Transverse colon (tissue), 4 donors: ENCODE results near the gene GNPDA1. TPM values are rescaled to one million over a fixed set of nuclear protein-coding genes. Genes with fewer than 3 reads are reported as not detected.

Source experiments
- DNase-seq: peaks from one replicate; pipeline ENCODE4 v3.0.0-alpha.2; 2019
- H3K27ac ChIP-seq, 4 donors: fragments of 200-600 bp; sonication (generic); 2 replicates each; pipeline ENCODE4 v1.5.1; 2016 to 2018; ENCODE audit warnings: inconsistent platforms in 4 of 4
- H3K27me3 ChIP-seq: fragments of 200-600 bp; sonication (generic); 2 replicates; pipeline ENCODE4 v1.5.1; 2017; ENCODE audit warnings: inconsistent platforms
- H3K36me3 ChIP-seq, 4 donors: fragments of 200-600 bp; sonication (generic); 2 replicates each; pipeline ENCODE4 v1.5.1; 2017 to 2019; ENCODE audit warnings: inconsistent platforms in 4 of 4
- H3K4me1 ChIP-seq, 4 donors: fragments of 200-600 bp; sonication (generic); 2 replicates each; pipeline ENCODE4 v1.5.1; 2017 to 2020; ENCODE audit warnings: inconsistent platforms in 4 of 4
- H3K4me3 ChIP-seq, 4 donors: fragments of 200-600 bp; sonication (generic); 1 replicate in 1 of 4; 2 replicates in 3 of 4; pipeline versions ENCODE4 v1.5.1 to v1.6.1; 2017 to 2019; ENCODE audit warnings: inconsistent platforms in 4 of 4
- H3K9me3 ChIP-seq, 2 donors: fragments of 200-600 bp; sonication (generic); 2 replicates each; pipeline ENCODE4 v1.5.1; 2017 to 2019; ENCODE audit warnings: inconsistent platforms in 2 of 2
- EP300 ChIP-seq: sonication (generic); formaldehyde crosslinking; IDR thresholded peaks from one replicate; pipeline ENCODE4 v1.6.1; 2017; ENCODE audit warnings: antibody characterized with exemption, low read depth
- POLR2A ChIP-seq: fragments of 450-650 bp; IDR thresholded peaks from one replicate; pipeline ENCODE4 v1.6.1; 2016; ENCODE audit warnings: antibody characterized with exemption, mild to moderate bottlenecking, moderate library complexity
- POLR2AphosphoS5 ChIP-seq, 3 donors: sonication (generic); formaldehyde crosslinking; IDR thresholded peaks; one replicate each; pipeline ENCODE4 v1.6.1; 2016; ENCODE audit warnings: antibody characterized with exemption in 3 of 3
- WGBS, 2 donors: methylation state at CpG; one replicate each; pipeline ENCODE4 v1.1.5; 2018; ENCODE audit warnings: low coverage in 1 of 2; 5-methylcytosine and 5-hydroxymethylcytosine counted together
- in situ Hi-C, 4 donors: fragments of 200-750 bp; cut with MboI; loops; one replicate each; pipeline versions ENCODE4 v1.15.0 to v1.15.1; 2017; ENCODE audit warnings: low sequenced_read_pairs in 3 of 4, low pct_ligation_motif_present in 1 of 4, low pct_unique_long_range_greater_than_20kb in 1 of 4
- intact Hi-C: fragments of 100-400 bp; cut with DNase I; formaldehyde crosslinking; loops from one replicate; pipeline ENCODE4 v1.15.1; 2023; ENCODE audit warnings: low total_unique reads
- total RNA-seq, 4 donors: library from RNA; depleted of rRNA; stranded (reverse); fragments of >200 nt; gene quantifications; one replicate each; pipeline ENCODE4 v1.1.0, GENCODE V29; 2016
- TF ChIP-seq, protein P1 (sequence below), 5 experiments: fragments of 200-600 bp in 3 of 5; fragments of 450-650 bp in 2 of 5; sonication (generic) in 3 of 5; IDR thresholded peaks; 1 replicate in 2 of 5; 2 replicates in 3 of 5; pipeline ENCODE4 v1.5.1; 2016 to 2017; ENCODE audit warnings: antibody characterized with exemption in 5 of 5, inconsistent platforms in 3 of 5, mild to moderate bottlenecking in 2 of 5, moderate library complexity in 1 of 5

Gene GNPDA1
- total RNA-seq, 4 donors from 2014 or later: 1.6 to 24.8 (median 8.9) TPM

DNA sequence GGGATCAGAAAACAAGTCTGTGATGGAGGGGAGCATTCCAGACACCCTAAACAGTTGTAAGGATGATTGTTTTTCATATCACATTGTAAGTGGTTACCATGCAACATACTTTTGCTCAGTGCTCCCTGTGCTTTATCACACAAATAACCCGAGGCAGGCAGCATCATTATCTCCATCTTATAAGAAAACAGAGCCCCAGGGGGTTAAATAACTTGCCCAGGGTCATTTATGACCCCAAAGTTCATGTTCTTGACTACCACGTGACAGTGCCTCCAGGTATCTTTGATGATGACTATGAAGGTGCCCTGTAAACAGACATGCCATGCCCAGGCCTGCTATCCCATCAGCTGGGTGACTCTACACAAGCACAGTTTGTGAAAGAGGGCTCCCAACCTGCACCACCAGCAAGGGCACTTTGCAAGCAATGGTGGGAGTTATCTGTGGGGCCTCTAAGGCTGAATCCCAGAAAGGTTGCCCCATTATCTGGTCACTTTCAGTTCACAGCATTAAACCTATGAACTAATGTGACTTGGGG is 9.5 kb downstream of the GNPDA1 start:
- no peak overlapping the region for H3K27ac ChIP-seq
- intact Hi-C loops: no loop called here
- H3K4me1 ChIP-seq: no peaks in the 10 kb centered on the region
- no peaks in the 10 kb centered on the region for H3K27me3 ChIP-seq
- peaks cover 0 to 17% (median 9%) of the 10 kb centered on the region in 4 donors for H3K36me3 ChIP-seq
- WGBS, 2 donors: 47% methylated on average over 2 of the region's 2 CpGs; no CpG with 5 or more reads in 1 of the 2 donors
- no peak for DNase-seq
- in situ Hi-C loops: loop anchor here in 2 of 4 donors (10.0 to 25.0 kb wide), 2 partner anchors 141 to 334 kb away; partner anchors contain the start of gene SPRY4 (in 1 of the 2)
- TF ChIP-seq EP300: no peak
- TF ChIP-seq POLR2AphosphoS5 (IDR thresholded peaks at IDR 0.05): no peak
- no peak for TF ChIP-seq POLR2A
- TF ChIP-seq, protein P1, sequence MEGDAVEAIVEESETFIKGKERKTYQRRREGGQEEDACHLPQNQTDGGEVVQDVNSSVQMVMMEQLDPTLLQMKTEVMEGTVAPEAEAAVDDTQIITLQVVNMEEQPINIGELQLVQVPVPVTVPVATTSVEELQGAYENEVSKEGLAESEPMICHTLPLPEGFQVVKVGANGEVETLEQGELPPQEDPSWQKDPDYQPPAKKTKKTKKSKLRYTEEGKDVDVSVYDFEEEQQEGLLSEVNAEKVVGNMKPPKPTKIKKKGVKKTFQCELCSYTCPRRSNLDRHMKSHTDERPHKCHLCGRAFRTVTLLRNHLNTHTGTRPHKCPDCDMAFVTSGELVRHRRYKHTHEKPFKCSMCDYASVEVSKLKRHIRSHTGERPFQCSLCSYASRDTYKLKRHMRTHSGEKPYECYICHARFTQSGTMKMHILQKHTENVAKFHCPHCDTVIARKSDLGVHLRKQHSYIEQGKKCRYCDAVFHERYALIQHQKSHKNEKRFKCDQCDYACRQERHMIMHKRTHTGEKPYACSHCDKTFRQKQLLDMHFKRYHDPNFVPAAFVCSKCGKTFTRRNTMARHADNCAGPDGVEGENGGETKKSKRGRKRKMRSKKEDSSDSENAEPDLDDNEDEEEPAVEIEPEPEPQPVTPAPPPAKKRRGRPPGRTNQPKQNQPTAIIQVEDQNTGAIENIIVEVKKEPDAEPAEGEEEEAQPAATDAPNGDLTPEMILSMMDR (IDR thresholded peaks at IDR 0.05): no peak
- no peaks in the 10 kb centered on the region for H3K9me3 ChIP-seq
- H3K4me3 ChIP-seq: no peak overlapping the region

GRCh38 chr5:142000704-142001484 is 11.9 kb downstream of the GNPDA1 start:
- Histone ChIP-seq H3K4me1 (no peaks in the 10 kb centered on the region), H3K27ac (no peak overlapping the region), H3K9me3 (no peaks in the 10 kb centered on the region), H3K36me3 (peaks cover 0 to 17% (median 9%) of the 10 kb centered on the region in 4 donors), H3K4me3 (no peak overlapping the region), H3K27me3 (no peaks in the 10 kb centered on the region)
- 80% methylated on average over 2 to 6 of the region's 6 CpGs for WGBS, 2 donors
- TF ChIP-seq, protein P1 (IDR thresholded peaks at IDR 0.05): no peak
- TF ChIP-seq EP300 (no peak), POLR2A (no peak), POLR2AphosphoS5 (IDR thresholded peaks at IDR 0.05) (no peak)
- DNase-seq: no peak
- in situ Hi-C loops: loop anchor here in 2 of 4 donors (10.0 to 25.0 kb wide), 2 partner anchors 144 to 336 kb away; partner anchors contain the start of gene SPRY4 (in 1 of the 2)
- intact Hi-C loops: no loop called here

GRCh38 chr5:142000173-142000572 is 12.7 kb downstream of the GNPDA1 start:
- H3K4me1 ChIP-seq: no peaks in the 10 kb centered on the region
- WGBS, 2 donors: 20 to 38% methylated on average over 1 of the region's 1 CpG
- intact Hi-C loops: no loop called here
- TF ChIP-seq, protein P1 (IDR thresholded peaks at IDR 0.05): no peak
- TF ChIP-seq EP300 (no peak), POLR2AphosphoS5 (IDR thresholded peaks at IDR 0.05) (no peak), POLR2A (no peak)
- H3K27me3 ChIP-seq: no peaks in the 10 kb centered on the region
- no peaks in the 10 kb centered on the region for H3K9me3 ChIP-seq
- no peak for DNase-seq
- H3K4me3 ChIP-seq: no peak overlapping the region
- in situ Hi-C loops: loop anchor here in 2 of 4 donors (10.0 to 25.0 kb wide), 2 partner anchors 145 to 337 kb away; partner anchors contain the start of gene SPRY4 (in 1 of the 2)
- peaks cover 0 to 17% (median 9%) of the 10 kb centered on the region in 4 donors for H3K36me3 ChIP-seq
- H3K27ac ChIP-seq: no peak overlapping the region

GRCh38 chr5:141997358-141997960 is 15.4 kb downstream of the GNPDA1 start:
- WGBS, 2 donors: 39 to 74% methylated on average over 3 to 6 of the region's 6 CpGs
- H3K4me3 ChIP-seq: no peak overlapping the region
- peaks cover 0 to 25% (median under 1%) of the 10 kb centered on the region in 4 donors for H3K36me3 ChIP-seq
- no peaks in the 10 kb centered on the region for H3K9me3 ChIP-seq
- no peak overlapping the region for H3K27ac ChIP-seq
- DNase-seq: no peak
- H3K27me3 ChIP-seq: no peaks in the 10 kb centered on the region
- no peaks in the 10 kb centered on the region for H3K4me1 ChIP-seq
- in situ Hi-C loops (loop anchor here in 3 of 4 donors (5.0 to 10.0 kb wide), 2 partner anchors 137 to 140 kb away; no protein-coding TSS in a partner anchor), intact Hi-C loops (no loop called here)
- TF ChIP-seq POLR2A (no peak), POLR2AphosphoS5 (IDR thresholded peaks at IDR 0.05) (no peak), EP300 (no peak)
- TF ChIP-seq, protein P1 (IDR thresholded peaks at IDR 0.05): no peak
